Measurements from ENCODE around the gene REEP2.

Gene REEP2

DNA sequence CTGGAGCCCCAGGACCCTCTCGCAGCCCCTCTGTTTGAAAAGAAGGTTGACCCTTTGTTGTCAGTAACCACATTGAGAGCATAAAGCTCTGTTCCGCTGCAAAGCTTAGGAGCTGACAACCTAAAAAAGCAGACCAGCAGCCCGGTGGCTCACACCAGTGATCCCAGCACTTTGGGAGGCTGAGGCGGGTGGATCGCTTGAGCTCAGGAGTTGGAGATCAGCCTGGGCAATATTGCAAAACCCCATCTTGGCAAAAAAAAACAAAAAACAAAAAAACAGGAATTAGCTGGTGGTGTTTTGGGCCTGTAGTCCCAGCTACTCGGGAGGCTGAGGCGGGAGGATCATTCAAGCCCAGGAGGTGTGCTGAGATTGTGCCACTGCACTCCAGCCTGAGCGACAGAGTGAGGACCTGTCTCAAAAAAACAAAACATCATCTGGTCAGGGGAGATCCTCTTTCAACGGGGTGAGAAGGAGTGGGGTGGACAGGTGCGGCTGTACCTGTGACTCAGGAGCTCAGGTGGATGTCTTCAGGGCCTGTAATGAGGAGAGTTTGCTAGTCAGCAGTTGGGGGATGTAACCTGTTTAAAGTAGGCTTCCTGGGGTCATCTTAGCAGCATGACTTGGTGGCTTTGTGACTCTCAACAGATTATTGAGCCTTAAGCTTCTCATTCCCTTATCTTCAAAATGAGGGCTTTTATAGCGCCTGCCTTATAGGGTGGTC lies 694 bp upstream of the REEP2 start:
- Histone ChIP-seq H3K9me3 (ENCODE audit: control insufficient read depth, low read length) (no peaks in the 10 kb centered on the region), H3K4me3 (ENCODE audit: insufficient read depth, low read depth, low read length, poor library complexity, severe bottlenecking) (peak overlapping the region; percentile 48), H3K4me1 (ENCODE audit: control insufficient read depth, insufficient read depth, low read length, poor library complexity, severe bottlenecking) (peaks cover 11% of the 10 kb centered on the region), H3K36me3 (ENCODE audit: control insufficient read depth, insufficient read depth, low read length) (peaks cover 23% of the 10 kb centered on the region), H3K27me3 (replicated peaks; ENCODE audit: control insufficient read depth, insufficient read depth, low read length, poor library complexity, severe bottlenecking) (no peaks in the 10 kb centered on the region), H3K27ac (ENCODE audit: insufficient read depth, low read length, poor library complexity, severe bottlenecking) (no peak overlapping the region)
- no peak for DNase-seq

DNA sequence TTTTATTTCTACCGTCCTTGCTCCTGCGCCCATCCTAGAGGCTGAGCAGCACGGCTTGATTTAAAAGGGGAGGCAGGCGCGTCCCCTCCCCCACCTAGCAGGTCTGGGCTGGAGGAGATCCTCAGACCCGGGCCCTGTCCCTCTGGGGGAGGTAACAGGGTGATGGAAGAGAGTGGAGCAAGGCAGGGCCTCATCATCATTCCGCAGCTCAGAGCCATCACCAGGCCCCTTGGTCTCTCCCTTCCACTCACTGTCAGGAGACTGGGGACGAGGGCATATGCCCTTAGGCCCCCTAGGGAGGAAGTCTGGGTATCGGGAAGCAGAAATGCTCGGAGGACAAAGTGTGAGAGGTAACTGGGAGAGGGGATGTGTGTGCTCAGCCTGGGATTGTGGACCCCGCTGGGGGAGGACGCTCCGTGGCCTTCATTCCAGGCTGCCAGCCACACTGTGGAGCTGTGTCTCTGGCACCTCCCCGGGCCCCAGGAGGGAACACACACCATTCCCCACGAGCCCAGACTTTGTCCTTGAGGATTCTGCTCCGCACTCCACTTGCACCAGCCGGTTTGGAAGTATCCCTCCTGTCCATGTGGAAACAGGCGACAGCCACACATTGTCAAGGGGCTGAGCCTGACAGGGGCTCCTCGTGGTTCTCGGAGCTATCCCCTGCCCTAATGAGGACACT lies 761 bp downstream of the REEP2 start:
- peaks cover 14% of the 10 kb centered on the region for H3K36me3 ChIP-seq (ENCODE audit: control insufficient read depth, insufficient read depth, low read length)
- H3K27ac ChIP-seq (ENCODE audit: insufficient read depth, low read length, poor library complexity, severe bottlenecking): no peak overlapping the region
- DNase-seq: no peak
- H3K27me3 ChIP-seq (replicated peaks; ENCODE audit: control insufficient read depth, insufficient read depth, low read length, poor library complexity, severe bottlenecking): no peaks in the 10 kb centered on the region
- peaks cover 11% of the 10 kb centered on the region for H3K4me1 ChIP-seq (ENCODE audit: control insufficient read depth, insufficient read depth, low read length, poor library complexity, severe bottlenecking)
- H3K4me3 ChIP-seq (ENCODE audit: insufficient read depth, low read depth, low read length, poor library complexity, severe bottlenecking): peak overlapping the region; percentile 63
- no peaks in the 10 kb centered on the region for H3K9me3 ChIP-seq (ENCODE audit: control insufficient read depth, low read length)

DNA sequence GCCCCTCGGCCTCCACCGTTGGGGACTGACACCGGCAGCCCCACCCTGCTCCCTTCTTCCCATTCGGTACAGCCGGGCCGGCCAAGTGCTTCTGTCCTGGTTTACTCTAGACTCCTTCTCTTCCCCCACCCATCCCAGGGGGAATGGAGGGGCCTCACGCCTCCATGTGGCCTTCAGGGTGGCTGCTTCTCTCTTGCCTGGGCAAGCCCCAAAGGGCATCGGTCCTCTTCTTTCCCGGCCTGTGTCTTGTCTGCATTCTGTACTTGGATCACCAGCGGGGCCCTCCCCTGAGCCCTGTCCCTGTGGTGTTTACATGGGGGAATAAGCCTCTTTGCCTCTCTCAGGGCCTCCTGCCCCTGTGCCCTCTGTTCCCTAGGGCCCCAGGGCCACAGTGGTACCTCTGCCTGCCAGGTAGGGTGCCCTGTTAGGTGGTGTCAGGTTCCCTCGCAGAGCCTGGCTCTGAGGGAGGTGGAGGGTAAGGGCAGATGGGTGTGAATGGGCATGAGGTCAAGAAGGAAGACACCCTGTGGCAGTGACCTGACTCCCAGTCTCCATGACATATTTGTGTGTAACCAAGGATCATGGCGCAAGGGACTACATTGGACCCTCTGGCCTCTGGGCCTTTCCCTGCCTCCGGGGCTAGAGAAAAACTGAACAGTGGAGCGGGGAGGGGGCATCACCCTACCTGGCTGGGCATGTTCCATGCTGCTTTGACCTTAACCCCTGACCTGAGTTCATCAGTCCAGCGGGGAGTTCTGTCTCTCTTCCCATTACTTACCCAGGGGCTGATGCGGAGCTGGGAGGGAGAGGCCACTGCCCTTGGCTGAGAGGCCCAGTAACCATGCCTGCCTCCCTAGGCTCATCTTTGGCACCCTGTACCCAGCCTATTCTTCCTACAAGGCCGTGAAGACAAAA lies 1.6 kb downstream of the REEP2 start:
- no peak overlapping the region for H3K4me3 ChIP-seq (ENCODE audit: insufficient read depth, low read depth, low read length, poor library complexity, severe bottlenecking)
- H3K27ac ChIP-seq (ENCODE audit: insufficient read depth, low read length, poor library complexity, severe bottlenecking): no peak overlapping the region

DNA sequence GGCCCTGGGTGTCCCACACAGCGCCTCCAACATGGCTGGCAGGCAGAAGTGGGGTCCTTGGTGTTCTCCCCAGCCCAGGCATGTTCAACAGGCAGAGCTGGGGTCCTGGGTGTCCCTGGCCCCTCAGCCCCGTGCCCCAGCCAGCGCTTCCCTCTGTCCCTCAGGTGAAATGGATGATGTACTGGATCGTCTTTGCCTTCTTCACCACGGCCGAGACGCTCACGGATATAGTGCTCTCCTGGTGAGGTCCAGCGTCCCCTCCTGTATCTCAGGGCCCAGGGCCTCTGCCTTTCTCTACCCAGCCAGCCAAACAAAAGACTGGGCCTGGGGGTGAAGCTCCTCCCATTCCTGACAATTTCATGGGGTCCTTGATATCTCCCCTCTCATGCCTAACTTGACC lies 2.4 kb downstream of the REEP2 start:
- no peak for DNase-seq
- no peaks in the 10 kb centered on the region for H3K27me3 ChIP-seq (replicated peaks; ENCODE audit: control insufficient read depth, insufficient read depth, low read length, poor library complexity, severe bottlenecking)
- no peak overlapping the region for H3K27ac ChIP-seq (ENCODE audit: insufficient read depth, low read length, poor library complexity, severe bottlenecking)
- H3K9me3 ChIP-seq (ENCODE audit: control insufficient read depth, low read length): no peaks in the 10 kb centered on the region
- peaks cover 11% of the 10 kb centered on the region for H3K4me1 ChIP-seq (ENCODE audit: control insufficient read depth, insufficient read depth, low read length, poor library complexity, severe bottlenecking)
- H3K36me3 ChIP-seq (ENCODE audit: control insufficient read depth, insufficient read depth, low read length): no peaks in the 10 kb centered on the region
- H3K4me3 ChIP-seq (ENCODE audit: insufficient read depth, low read depth, low read length, poor library complexity, severe bottlenecking): no peak overlapping the region

More for the DNA sequence above, 1.6 kb downstream of the REEP2 start:
- Histone ChIP-seq H3K9me3 (ENCODE audit: control insufficient read depth, low read length) (no peaks in the 10 kb centered on the region), H3K36me3 (ENCODE audit: control insufficient read depth, insufficient read depth, low read length) (peaks cover 7% of the 10 kb centered on the region), H3K27me3 (replicated peaks; ENCODE audit: control insufficient read depth, insufficient read depth, low read length, poor library complexity, severe bottlenecking) (no peaks in the 10 kb centered on the region), H3K4me1 (ENCODE audit: control insufficient read depth, insufficient read depth, low read length, poor library complexity, severe bottlenecking) (peaks cover 11% of the 10 kb centered on the region)
- DNase-seq: no peak

DNA sequence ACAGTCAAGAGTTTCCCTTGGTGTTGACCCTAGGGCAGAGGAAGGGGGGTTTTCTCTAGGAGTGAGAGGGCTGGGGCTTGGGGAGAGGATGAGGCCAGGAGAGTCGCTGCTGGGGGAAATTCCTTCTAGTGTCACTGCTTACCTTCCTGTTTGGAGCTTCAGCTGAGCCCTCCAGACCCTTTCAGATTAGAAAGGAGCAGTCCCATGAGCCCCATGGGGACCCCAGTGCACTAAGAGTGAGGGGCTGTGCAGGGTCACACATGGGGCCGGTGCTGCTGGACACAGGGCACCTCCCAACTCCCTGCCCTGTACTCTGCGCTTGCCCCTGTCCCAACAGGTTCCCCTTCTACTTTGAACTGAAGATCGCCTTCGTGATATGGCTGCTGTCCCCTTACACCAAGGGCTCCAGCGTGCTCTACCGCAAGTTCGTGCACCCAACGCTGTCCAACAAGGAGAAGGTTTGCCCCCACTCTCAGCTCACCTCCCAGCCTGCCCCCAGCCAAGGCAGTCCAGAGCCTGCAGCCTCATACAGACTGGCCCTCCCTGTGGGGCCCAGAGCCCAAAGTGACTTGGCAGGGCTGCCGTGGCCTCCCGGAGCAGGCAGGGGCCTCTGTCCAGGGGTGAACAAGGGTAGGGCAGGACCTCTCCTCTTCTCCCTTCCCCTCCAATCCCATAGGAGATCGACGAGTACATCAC lies 5.4 kb downstream of the REEP2 start:
- no peak overlapping the region for H3K4me3 ChIP-seq (ENCODE audit: insufficient read depth, low read depth, low read length, poor library complexity, severe bottlenecking)
- no peaks in the 10 kb centered on the region for H3K27me3 ChIP-seq (replicated peaks; ENCODE audit: control insufficient read depth, insufficient read depth, low read length, poor library complexity, severe bottlenecking)
- H3K9me3 ChIP-seq (ENCODE audit: control insufficient read depth, low read length): no peaks in the 10 kb centered on the region
- peaks cover 5% of the 10 kb centered on the region for H3K4me1 ChIP-seq (ENCODE audit: control insufficient read depth, insufficient read depth, low read length, poor library complexity, severe bottlenecking)
- H3K36me3 ChIP-seq (ENCODE audit: control insufficient read depth, insufficient read depth, low read length): no peaks in the 10 kb centered on the region
- DNase-seq: no peak
- no peak overlapping the region for H3K27ac ChIP-seq (ENCODE audit: insufficient read depth, low read length, poor library complexity, severe bottlenecking)

DNA sequence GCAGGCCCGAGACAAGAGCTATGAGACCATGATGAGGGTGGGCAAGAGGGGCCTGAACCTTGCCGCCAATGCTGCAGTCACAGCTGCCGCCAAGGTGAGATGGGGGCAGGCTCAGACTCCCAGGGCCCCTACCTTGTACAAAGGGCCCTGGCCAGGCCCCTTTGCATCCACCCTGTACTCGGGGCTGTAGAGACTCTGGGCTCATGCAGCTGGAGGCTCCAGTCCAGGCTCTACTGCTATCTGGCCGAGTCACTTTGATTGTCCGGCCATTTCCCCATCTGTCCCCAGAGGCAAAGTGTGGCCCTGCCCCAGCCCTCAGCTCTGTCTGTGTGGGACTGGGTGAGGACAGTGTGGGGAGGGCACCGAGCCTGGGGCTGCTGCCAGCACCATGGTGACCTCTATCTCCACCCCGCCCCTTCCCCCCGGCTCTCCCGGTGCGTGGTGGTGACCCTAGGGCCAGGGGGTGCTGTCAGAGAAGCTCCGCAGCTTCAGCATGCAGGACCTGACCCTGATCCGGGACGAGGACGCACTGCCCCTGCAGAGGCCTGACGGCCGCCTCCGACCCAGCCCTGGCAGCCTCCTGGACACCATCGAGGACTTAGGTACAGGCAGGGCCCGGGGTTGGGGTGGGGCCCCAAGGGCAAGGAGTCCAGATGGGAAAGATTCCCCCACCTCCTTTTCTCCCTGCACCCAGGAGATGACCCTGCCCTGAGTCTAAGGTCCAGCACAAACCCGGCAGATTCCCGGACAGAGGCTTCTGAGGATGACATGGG lies 6.1 kb downstream of the REEP2 start:
- Histone ChIP-seq H3K27ac (ENCODE audit: insufficient read depth, low read length, poor library complexity, severe bottlenecking) (no peak overlapping the region), H3K9me3 (ENCODE audit: control insufficient read depth, low read length) (no peaks in the 10 kb centered on the region), H3K27me3 (replicated peaks; ENCODE audit: control insufficient read depth, insufficient read depth, low read length, poor library complexity, severe bottlenecking) (no peaks in the 10 kb centered on the region), H3K4me3 (ENCODE audit: insufficient read depth, low read depth, low read length, poor library complexity, severe bottlenecking) (no peak overlapping the region), H3K36me3 (ENCODE audit: control insufficient read depth, insufficient read depth, low read length) (no peaks in the 10 kb centered on the region), H3K4me1 (ENCODE audit: control insufficient read depth, insufficient read depth, low read length, poor library complexity, severe bottlenecking) (peaks cover 2% of the 10 kb centered on the region)
- DNase-seq: no peak

- no peak for DNase-seq
- Histone ChIP-seq H3K4me1 (ENCODE audit: control insufficient read depth, insufficient read depth, low read length, poor library complexity, severe bottlenecking) (peaks cover 5% of the 10 kb centered on the region), H3K27ac (ENCODE audit: insufficient read depth, low read length, poor library complexity, severe bottlenecking) (no peak overlapping the region), H3K4me3 (ENCODE audit: insufficient read depth, low read depth, low read length, poor library complexity, severe bottlenecking) (no peak overlapping the region), H3K36me3 (ENCODE audit: control insufficient read depth, insufficient read depth, low read length) (no peaks in the 10 kb centered on the region), H3K9me3 (ENCODE audit: control insufficient read depth, low read length) (no peaks in the 10 kb centered on the region), H3K27me3 (replicated peaks; ENCODE audit: control insufficient read depth, insufficient read depth, low read length, poor library complexity, severe bottlenecking) (no peaks in the 10 kb centered on the region)
Observed at GRCh38 chr5:138445547-138446271, 6.9 kb downstream of the REEP2 start.

- no peaks in the 10 kb centered on the region for H3K27me3 ChIP-seq (replicated peaks; ENCODE audit: control insufficient read depth, insufficient read depth, low read length, poor library complexity, severe bottlenecking)
- H3K4me3 ChIP-seq (ENCODE audit: insufficient read depth, low read depth, low read length, poor library complexity, severe bottlenecking): no peak overlapping the region
- peaks cover 5% of the 10 kb centered on the region for H3K4me1 ChIP-seq (ENCODE audit: control insufficient read depth, insufficient read depth, low read length, poor library complexity, severe bottlenecking)
- no peaks in the 10 kb centered on the region for H3K9me3 ChIP-seq (ENCODE audit: control insufficient read depth, low read length)
- no peaks in the 10 kb centered on the region for H3K36me3 ChIP-seq (ENCODE audit: control insufficient read depth, insufficient read depth, low read length)
- H3K27ac ChIP-seq (ENCODE audit: insufficient read depth, low read length, poor library complexity, severe bottlenecking): no peak overlapping the region
- DNase-seq: no peak
Observed at GRCh38 chr5:138448070-138448469, 9.2 kb downstream of the REEP2 start.
